ENCODE measurements around the gene MRPL34.
"Not testable (repeated sequence)": the region's sequence is repeated elsewhere in the genome, so short reads cannot be mapped to it uniquely, and the experiment has no call there.

MRPL34 gene

DNA sequence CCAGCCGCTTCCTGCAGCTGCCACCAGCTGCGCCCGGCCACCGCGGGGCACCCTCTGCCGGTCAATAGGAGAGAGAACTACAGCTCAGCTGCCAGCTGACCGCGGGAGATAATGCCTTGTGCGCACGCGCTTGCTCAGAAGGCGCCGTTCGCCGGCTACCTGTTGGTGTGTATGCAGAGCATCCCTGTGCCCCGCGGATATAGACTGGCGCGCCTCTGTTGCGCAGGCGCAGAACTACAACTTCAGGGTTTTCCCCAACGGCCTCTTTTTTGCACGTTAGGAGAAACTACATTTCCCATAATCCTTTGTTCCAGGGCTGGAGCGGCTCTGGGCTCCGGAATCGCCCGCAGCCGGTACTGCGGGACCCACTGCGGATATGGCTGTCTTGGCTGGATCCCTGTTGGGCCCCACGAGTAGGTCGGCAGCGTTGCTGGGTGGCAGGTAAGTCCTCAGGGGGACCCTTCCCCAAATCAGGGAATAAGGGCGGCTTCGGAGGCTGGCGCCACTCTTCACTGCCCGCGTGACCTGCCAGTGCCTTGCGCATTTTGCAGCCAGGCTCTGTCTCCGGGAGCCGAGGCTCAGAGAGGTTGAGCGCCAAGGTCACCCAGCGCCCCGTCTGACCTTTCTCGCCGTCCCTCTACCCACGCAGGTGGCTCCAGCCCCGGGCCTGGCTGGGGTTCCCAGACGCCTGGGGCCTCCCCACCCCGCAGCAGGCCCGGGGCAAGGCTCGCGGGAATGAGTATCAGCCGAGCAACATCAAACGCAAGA, at the start of gene MRPL34:
TSS of gene MRPL34 (plus strand) at position 356 of the 768 bp plus-strand sequence. CDS start at position 377, 21 bp downstream.
- DNase-seq, result peak; percentile 97

DNA sequence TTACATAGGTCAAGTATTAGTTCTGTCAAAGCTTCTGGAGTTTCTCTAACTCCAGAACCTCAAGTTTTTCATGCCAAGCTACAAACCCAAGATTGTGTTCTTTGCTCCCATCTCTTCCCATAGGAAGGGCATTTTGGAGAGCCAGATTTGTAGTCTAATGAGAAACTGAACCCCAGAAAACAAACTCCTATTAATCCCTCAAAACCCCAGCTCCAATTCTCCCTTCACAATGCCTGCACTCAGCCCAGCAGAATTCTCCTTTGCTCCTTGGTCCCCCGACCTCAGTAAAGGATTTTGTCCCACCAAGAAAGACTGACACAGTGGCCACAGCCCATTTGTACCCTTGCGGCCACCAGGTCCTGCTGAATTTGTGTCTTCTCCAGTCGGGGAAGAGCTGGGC, 49.5 kb upstream of the MRPL34 start:
- no peak for DNase-seq

DNA sequence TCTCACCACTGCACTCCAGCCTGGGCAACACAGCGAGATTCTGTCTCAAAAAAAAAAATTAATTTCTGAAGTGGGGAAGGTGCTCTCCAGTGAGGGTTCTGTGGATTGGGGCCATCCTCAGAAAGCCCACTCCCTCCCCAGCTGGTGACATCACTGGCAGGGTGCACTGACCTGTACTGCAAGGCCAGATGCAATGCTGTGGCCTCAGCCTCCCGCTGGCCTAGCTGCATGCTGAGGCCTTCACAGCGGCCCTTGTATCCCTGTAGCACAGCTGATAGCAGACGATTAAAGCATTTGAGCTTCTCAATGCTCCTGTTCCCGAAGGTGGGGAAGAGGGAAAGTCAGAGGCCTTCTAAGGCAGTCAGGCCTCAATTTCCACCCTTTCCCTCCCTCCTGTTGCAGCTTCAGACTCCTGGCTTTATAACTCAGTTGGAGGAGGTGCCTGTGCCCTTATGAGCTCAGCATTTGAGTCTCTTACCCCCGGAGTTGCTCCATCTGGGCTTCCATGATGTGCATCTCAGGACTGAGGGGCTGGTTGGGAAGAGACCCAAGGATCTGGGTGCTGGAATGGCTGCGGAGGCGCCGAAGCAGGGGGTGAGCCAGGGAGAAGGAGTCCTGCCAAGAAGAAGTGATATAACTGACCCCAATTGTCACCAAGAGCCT, 46.4 kb upstream of the MRPL34 start:
- DNase-seq, result no peak

DNA sequence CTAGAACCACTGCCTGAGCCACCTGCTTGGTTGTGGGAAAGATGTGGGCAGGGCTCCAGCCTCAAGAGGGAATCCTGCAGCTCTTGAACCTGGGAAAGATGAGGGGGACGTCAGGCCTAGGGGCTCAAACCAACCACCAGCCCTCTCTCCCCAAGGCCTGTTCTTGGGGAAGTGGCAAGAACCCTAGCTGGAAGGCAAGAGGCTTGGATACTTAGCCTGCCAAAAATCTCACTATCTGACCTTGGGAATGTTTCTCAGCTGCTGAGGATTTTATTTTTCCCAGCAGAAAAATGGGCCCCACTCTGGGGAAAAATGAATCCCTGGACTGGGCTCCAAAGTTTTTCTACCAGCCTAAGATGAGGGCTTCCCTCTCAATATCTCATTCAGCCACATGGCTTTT, 45.7 kb upstream of the MRPL34 start:
- no peak for DNase-seq

DNA sequence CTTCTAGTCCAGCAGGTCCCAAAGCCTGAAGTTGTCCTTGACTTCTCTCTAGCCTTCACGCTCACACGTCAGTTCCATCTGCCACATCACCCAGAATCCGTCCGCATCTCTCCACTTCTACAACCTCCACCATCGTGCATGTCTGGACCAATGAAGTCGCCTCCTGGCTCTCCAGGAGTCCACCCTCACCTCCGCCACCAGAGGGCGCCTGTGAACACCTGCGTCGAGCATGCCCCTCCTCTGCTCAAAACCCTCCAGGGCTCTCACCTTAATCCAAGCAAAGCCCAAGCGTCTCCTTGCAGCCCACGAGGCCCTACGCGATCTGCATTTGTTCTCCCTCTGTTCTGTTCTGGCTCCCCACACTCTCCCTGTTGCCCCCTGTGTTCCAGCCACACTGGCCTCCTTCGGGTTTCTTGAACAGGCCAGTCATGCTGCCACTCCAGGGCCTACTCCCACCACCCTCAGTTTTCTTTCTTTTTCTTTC, 44.8 kb upstream of the MRPL34 start:
- peak; percentile 95 for DNase-seq

DNA sequence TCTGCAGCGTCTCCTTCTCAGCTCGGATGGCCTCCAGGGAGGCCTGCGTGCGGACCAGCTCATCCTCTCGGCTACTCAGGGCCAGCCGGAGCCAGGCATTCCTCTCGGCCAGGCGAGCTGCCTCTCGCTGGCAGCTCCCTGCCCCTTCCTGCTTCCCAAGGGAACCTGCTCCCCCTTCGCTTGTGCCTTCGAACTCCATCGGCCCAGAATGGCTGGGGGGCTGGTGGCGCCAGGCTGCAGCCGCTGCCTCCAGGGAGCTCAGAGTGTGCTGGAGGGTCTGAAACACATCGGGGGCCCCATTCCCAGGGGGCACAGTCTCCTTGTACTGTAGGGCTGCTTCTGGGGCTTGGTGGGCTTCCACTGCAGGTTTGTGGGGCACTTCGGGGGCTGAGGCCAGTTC, 43.1 kb upstream of the MRPL34 start:
- DNase-seq, result no peak

DNA sequence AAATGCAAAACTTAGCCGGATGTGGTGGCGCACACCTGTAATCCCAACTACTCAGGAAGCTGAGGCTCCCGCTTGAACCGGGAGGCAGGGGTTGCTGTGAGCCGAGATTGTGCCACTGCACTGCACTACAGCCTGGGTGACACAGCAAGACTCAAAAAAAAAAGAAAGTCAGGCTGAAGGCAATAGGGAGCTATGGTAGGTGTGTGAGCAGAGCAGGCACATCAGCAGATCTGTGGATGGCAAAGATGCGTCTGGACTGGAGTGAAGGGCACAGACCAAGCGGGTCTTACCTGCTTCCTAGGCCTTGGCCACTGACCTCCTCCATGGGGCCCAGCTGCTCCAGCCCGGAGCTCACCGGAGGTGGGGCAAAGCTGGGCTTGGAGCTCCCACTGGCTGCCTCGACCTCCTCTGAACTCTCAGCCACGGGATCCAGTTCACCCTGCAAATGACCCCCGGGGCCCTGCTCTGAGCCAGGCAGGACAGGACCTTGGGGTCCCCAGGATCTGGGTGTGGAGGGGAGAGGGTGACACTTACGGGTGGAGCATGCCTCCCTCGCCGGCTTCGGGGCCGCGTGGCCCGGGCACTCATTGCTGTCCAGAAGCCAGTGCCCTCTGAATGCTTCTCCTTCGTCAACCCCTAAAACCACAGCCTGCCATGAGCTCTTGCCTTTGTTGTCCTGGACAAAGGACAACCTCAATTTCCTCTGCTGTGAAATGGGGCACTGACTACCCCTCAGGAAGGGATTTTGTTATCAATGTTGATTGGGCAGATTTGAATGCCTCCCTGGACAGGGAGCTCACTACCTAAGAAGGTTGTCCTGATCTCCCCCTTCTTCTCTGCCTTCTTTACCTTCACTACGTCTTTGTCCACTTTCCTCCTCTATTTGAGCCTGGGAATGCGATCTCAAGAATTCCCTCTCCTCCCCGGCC, 41.7 kb upstream of the MRPL34 start:
- no peak for DNase-seq

DNA sequence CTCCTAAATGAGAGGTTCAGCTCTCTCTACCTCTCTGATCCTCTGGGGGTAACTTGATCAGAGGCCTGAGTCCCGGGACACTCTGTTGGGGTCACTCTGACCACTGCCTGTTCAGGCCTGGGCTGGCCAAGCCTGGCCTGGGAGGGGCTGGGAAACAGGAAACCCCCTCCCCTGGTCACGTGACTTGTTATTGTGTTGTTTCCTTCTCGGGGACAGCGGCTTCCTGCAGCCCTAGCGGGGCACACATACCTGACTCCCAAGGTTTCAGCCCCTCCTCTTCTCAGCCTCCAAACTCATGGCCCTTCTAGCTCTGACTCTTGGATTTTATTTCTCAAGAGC, 41.1 kb upstream of the MRPL34 start, which contains the start of gene USHBP1:
TSS of gene USHBP1 (minus strand) at position 105 of the 339 bp plus-strand sequence. CDS start 446 bp downstream, outside the sequence.
- no peak for DNase-seq

DNA sequence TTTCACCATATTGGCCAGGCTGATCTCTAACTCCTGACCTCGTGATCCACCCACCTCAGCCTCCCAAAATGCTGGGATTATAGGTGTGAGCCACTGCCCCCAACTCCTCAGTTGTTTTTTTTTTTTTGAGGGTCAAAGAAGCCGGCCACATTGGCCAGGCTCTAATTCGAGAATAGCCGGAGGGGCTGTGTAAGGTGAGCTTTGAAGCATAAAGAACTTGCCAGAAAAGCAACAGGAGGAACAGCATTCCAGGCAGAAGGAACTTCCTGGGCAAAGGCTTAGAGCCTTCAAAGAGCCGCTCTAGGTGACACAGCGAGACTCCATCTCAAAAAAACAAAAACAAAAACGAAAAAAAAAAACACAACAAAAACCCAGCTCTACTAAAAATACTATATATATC, 39.6 kb upstream of the MRPL34 start:
- DNase-seq, result no peak

DNA sequence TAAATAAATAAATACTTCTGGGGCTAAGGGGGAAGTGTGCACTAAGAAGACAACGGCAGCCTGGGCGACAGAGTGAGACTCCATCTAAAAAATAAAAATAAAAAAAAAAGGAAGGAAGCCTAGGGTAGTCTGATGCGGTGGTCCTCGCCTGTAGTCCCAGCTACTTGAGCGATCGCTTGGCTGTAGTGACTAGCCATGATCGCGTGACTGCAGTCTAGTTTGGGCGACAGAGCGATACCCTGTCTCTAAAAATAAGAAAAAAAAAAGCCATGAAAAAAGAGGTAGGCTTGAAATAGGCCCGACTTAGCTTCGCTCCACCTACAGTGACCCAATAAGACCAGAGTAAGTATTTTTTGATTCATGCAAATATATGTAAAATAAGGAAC, 39.1 kb upstream of the MRPL34 start:
- DNase-seq, result no peak

DNA sequence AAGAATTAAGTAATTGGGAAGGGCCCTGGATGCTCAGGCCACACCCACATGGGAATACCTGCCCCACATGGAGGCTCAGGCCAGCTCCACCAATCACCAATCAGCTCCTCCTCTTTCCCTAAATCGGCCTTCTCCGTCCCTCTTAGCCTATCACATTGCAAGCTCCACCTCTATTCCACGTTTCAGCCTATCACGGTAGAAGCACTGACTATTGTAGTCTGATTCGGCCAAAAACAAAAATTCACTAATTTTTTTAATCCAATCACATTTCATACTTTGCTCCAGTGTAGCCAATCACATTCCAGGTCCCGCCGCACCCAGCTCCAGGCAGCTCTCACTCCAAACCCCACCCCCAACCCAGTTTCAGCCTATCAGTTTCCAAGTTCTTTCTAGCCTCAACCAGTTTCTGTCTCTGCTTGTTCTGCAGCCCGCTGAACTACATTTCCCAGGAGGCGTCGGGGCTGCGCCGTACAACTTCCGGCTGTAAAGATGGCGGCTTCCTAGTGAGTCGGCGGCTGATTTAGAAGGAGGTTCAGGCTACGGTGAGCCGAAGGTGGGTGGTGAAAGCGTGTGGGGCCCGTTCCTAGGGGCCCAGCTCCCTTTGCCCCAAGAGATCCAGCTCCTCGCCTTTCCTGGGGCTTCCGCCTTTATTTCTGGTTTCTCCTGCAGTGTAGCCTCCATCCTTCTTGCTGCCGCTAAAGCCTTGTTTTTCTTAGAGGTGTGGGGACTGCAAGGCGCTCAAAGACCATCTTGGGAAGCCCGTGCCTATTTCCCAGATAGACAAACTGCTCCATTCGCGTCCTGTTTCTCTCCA, 38.5 kb upstream of the MRPL34 start, which contains the start of gene BABAM1:
TSS of gene BABAM1 (plus strand) at position 469 of the 814 bp plus-strand sequence. CDS start 1,364 bp downstream, outside the sequence.
- DNase-seq, result peak; percentile 97

DNA sequence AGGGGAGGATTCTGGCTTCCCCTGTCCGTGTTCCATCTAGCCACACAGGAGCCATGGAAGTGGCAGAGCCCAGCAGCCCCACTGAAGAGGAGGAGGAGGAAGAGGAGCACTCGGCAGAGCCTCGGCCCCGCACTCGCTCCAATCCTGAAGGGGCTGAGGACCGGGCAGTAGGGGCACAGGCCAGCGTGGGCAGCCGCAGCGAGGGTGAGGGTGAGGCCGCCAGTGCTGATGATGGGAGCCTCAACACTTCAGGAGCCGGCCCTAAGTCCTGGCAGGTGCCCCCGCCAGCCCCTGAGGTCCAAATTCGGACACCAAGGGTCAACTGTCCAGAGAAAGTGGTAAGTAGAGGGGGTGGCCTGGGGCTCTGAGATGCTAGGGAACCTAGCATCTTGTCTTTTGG, 36.9 kb upstream of the MRPL34 start:
- DNase-seq, result no peak

DNA sequence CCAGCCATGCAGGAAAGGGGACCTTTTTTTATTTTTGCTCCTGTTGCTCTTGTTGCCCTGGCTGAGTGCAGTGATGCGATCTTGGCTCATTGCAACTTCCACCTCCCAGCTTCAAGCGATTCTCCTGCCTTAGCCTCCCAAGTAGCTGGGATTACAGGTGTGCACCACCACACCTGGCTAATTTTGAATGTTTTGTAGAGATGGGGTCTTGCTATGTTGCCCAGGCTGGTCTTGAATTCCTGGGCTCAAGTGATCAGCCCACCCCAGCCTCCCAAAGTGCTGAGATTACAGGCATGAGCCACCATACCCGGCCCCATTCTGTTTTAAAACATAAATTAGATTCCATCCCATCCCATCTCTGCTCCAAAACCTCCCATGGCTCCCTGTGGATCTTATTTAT, 30.8 kb upstream of the MRPL34 start:
- DNase-seq, result not testable (repeated sequence)

DNA sequence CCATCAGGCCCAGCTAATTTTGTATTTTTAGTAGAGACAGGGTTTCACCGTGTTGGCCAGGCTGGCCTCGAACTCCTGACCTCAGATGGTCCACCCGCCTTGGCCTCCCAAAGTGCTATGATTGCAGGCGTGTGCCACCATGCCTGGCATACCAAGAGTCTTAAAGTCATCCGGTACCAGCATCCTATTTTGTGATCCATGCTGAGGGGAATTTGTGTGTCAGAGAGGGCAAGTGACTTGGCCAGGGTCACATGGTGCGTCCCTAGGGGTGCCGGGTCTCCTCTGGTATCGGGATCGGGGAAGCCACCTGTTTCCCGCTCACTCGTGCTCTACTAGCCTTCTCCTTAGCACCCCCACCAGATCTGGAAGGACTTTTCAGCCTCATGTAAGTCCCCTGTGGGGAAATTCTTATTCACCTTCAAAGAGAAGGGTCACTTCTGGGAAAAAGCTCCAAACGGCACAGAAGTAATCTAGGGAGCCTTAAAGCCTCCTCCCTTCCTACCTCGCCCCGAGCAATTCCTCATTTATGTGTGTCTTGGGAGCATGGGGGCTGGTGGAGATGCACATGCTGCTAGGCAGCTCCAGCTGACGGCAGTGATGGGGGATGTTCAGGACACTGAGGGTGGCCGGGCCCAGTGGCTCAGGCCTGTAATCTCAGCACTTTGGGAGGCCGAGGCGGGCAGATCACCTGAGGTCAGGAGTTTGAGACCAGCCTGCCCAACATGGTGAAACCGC, 30.1 kb upstream of the MRPL34 start:
- no peak for DNase-seq

DNA sequence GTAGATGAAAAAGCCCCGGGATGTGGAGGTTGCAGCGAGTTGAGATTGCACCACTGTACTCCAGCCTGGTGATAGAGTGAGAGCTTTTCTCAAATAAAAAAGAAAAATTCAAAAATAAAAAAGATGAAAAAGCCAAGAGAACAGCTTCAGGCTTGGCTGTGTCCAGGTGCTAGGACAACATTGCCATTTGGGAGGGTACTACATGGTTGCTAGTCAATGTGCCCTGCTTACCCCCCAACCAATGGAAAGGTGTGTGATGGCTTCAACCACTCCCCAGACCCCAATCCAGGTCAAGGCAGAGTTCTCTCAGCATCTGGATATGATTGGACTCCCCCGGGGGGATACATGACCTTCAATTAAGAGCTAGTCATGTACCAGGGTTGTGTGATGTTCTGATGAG, 26.2 kb upstream of the MRPL34 start:
- no peak for DNase-seq

DNA sequence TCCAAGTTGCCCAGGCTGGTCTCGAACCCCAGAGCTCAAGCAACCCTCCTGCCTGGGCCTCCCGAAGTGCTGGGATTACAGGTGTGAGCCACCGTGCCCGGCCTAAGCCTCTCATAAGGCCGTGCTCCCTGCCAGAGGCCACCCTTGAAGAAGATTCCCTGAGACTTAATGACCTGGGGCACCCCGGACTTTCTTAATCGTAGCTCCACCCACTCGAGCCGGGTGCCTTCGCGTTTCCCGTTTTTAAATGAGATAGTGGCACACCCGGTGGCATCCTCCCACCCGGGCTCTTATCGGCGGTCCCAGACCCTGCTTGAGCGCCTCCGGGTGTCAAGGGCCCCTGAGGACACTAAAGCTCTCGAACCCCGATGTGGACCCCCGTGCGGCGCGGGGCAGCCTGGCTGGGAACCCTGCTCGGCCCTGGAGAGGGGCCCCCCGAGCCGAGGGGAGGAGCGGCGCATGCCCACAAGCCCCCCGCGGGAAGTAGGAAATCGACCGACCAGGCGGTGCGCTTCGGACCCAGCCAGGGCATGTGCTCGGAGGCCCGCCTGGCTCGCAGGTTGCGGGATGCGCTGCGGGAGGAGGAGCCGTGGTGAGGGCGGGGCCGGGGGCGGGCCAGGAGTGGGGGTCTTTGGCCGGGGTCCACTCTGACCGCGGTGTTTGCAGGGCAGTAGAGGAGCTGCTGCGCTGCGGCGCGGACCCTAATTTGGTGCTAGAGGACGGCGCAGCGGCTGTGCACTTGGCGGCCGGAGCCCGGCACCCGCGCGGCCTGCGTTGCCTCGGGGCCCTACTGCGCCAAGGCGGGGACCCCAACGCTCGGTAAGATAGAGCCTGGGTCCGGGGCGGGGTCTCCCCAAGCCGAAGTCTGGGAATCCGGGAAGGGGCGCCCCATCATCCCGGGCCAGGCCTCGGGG, 24.0 kb upstream of the MRPL34 start, which contains the start of gene ANKLE1:
TSS of gene ANKLE1 (plus strand) at position 511 of the 914 bp plus-strand sequence. CDS start at position 531, 20 bp downstream.
- peak; percentile 55 for DNase-seq

DNA sequence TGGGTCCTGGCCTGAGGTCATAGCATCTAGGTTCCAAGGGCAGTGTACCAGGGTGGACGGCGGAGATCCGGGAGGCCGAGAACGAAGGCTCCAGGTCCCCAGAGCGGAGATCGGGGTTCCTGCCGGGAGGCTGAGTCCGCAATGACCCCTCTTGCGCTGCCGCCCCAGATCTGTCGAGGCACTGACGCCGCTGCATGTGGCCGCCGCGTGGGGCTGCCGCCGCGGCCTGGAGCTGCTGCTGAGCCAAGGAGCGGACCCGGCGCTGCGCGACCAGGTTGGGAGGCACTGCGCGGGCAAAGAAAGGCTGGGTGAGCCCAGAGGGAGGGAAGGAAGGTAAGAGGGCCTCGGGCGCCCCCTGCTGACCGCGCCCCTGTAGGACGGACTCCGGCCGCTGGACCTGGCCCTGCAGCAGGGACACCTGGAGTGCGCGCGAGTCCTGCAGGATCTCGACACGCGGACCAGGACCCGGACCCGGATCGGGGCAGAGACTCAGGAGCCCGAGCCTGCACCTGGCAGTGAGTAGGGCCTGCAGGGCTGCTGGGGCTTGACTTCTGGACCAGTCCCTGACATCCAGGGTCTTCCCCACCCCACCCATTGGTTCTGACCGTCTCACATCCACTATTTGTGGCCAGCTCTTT, 23.1 kb upstream of the MRPL34 start:
- peak; percentile 88 for DNase-seq

DNA sequence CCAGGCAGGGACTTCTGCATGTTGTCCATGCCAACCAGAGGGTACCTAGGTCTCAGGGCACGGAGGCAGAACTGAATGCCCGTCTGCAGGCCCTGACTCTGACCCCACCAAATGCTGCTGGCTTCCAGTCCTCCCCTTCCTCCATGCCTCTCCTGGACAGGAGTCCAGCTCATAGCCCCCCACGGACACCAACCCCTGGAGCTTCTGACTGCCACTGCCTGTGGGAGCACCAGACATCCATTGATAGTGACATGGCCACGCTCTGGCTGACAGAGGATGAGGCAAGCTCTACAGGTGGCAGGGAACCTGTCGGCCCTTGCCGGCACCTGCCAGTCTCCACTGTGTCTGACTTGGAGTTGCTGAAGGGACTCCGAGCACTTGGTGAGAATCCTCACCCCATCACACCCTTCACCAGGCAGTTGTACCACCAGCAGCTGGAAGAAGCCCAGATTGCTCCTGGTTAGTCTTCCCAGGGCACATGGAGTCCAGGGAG, 22.1 kb upstream of the MRPL34 start:
- DNase-seq, result no peak

DNA sequence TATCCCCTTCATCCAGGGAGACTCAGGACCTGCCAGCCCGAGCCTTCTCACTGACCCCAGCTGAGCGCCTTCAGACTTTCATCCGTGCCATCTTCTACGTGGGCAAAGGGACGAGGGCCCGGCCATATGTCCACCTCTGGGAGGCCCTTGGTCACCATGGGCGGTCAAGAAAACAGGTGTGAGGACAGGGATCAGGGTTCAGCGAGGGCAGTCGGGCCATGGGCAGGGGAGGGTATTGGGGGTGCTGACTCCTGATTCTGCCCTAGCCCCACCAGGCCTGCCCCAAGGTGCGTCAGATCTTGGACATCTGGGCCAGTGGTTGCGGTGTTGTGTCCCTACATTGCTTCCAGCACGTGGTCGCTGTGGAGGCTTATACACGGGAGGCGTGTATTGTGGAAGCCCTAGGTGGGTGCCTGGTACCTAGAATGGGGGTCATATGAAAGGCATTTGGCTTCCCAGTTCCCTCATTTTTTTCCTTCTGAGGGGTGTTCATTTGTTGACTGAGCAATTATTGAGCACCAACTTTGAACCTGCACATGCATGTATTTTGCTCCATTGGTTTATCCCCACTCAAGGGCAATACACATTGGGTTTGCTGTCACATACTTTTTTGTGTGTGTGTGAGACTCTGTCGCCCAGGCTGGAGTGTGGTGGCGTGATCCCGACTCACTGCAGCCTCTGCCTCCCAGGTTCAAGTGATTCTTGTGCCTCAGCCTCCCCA, 20.1 kb upstream of the MRPL34 start:
- DNase-seq, result no peak
